Heart right ventricle (tissue), 16 donors: ENCODE results near the gene ZCCHC14. TPM values are rescaled to one million over a fixed set of nuclear protein-coding genes. Genes with fewer than 3 reads are reported as not detected.

Source experiments
- ATAC-seq, 8 donors: fragments of 200-7000 bp; cut with Tn5 transposase; one replicate each; pipeline ENCODE4 v1.9.1; 2020; ENCODE audit warnings: mild to moderate bottlenecking in 8 of 8, moderate library complexity in 8 of 8, moderate number of reproducible peaks in 1 of 8
- DNase-seq, 2 donors: peaks; one replicate each; pipeline ENCODE4 v3.0.0-alpha.2; 2020
- H3K27ac ChIP-seq, 10 donors: fragments of 200-600 bp; sonication (generic) in 2 of 10; one replicate each; pipeline versions ENCODE4 v1.5.0 to v1.8.0; 2020 to 2022; ENCODE audit warnings: mild to moderate bottlenecking in 3 of 10
- H3K27me3 ChIP-seq, 7 donors: fragments of 200-600 bp; one replicate each; pipeline ENCODE4 v1.8.0; 2021 to 2022; ENCODE audit warnings: mild to moderate bottlenecking in 2 of 7
- H3K36me3 ChIP-seq, 9 donors: fragments of 200-600 bp; sonication (generic) in 1 of 9; one replicate each; pipeline versions ENCODE4 v1.5.0 to v1.8.0; 2020 to 2022; ENCODE audit warnings: mild to moderate bottlenecking in 2 of 9
- H3K4me1 ChIP-seq, 9 donors: fragments of 200-600 bp; sonication (generic) in 1 of 9; one replicate each; pipeline versions ENCODE4 v1.5.0 to v1.8.0; 2020 to 2022; ENCODE audit warnings: mild to moderate bottlenecking in 4 of 9
- H3K4me3 ChIP-seq, 10 donors: fragments of 200-600 bp; sonication (generic) in 2 of 10; one replicate each; pipeline versions ENCODE4 v1.5.0 to v1.8.0; 2020 to 2022; ENCODE audit warnings: mild to moderate bottlenecking in 7 of 10, moderate library complexity in 2 of 10
- H3K9me3 ChIP-seq, 11 donors: fragments of 200-600 bp in 10 of 11; sonication (generic) in 2 of 11; one replicate each; pipeline versions ENCODE4 v1.5.0 to v1.8.0; 2013 to 2022; ENCODE audit warnings: mild to moderate bottlenecking in 2 of 11, control low read depth in 1 of 11, moderate library complexity in 1 of 11
- CTCF ChIP-seq, 9 donors: fragments of 200-600 bp; sonication (generic) in 2 of 9; IDR thresholded peaks; one replicate each; pipeline versions ENCODE4 v1.5.0 to v1.8.0; 2021 to 2022; ENCODE audit warnings: antibody characterized with exemption in 9 of 9, mild to moderate bottlenecking in 5 of 9, moderate library complexity in 1 of 9
- WGBS, 2 donors: extraction: QIAGEN DNeasy Blood & Tissue Kit; methylation state at CpG; one replicate each; pipeline ENCODE4 v1.1.7; 2013; ENCODE audit warnings: inconsistent platforms in 1 of 2; 5-methylcytosine and 5-hydroxymethylcytosine counted together
- intact Hi-C, 10 donors: fragments of 100-400 bp; cut with DNase I; formaldehyde crosslinking; loops; one replicate each; pipeline versions ENCODE4 v1.11.1 to v1.14.2; 2022
- polyA plus RNA-seq, 2 donors: library from polyadenylated mRNA; stranded (reverse); fragments of 200-250 nt; gene quantifications; one replicate each; pipeline ENCODE4 v1.2.3, GENCODE V29; 2013
- total RNA-seq, 10 donors: library from RNA; stranded (reverse); fragmentation: NEBNext Ultra II Directional in 3 of 10; extraction: Animal tissue kit (Norgen Biotek cat#: 25700) in 3 of 10; gene quantifications; one replicate each; pipeline versions ENCODE4 v1.2.1 to v1.2.4, GENCODE V29; 2021 to 2023
- donor health status: Arrhythmogenic right ventricular cardiomyopathy.
- donor health status: ischemic (EF 13 %, LVEDD 7.1; RV severe dilation, severe dysfunction).
- donor health status: healthy with polysubstance abuse.
- donor health status: DM: no; HTN: yes; CAD: no.
- donor health status: DM: no; HTN: no; CAD: no.
- donor health status: ischemic (EF 25% LVEDD 6.9; RV normal size, moderate dysfunction).
- donor health status: ischemic (EF 25% LVEDD 5.7; RV mildly dilated, moderate dysfunction).
- donor health status: healthy.
- donor health status: DM: yes; HTN: yes; CAD: no.
- donor health status: Ischemic cardiomyopathy.
- donor health status: ischemic (EF 35%, LVEDD 5.7; RV mildly dilated, moderate dysfunction).
- donor health status: nonischemic (EF 11% LVEDD 7.7; RV severe dilation, severe dysfunction).
- donor health status: DM: yes; HTN: yes; CAD: no.
- donor health status: PGD.
- donor health status: ischemic (EF 29% LVEDD 5.4; RV normal size, mild dysfunction).
- donor health status: nonischemic (EF 23%, LVEDD 6.1; RV moderate dilation, normal function).

The ZCCHC14 gene
- total and polyA plus RNA-seq, 12 donors = 4.5 to 19.3 (median 15.7) TPM

DNA sequence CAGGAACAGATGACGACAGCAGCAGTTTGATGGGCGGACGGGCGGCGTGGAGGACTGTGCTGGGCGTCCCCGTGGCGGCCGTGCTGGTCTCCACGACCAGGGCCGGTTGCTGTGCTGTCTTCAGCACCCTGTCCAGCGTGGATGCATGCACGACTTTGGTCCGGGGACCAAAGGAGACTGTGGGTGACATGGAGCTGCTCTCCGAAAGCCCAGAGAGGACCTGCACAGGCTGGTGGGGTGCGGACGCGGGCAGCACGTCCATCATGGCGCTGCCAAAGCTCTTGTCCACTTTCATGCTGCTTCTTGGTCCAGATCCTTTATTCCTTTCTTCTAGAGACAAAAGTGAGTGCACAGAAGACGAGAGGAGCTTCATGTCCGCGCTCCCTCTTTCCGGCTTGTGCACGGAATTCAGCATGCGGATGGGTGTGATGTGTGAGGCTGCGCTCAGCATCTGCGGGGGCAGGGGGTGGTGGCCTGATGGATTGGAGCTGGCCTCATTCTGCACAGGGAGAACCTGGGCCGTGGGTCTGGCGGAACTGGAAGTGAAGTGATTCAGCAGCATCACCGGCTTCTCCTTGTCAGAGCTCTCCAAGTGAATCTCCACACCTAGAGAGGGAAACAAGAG, 80.3 kb downstream of the ZCCHC14 start:
- H3K27ac ChIP-seq = no peak overlapping the region
- H3K27me3 ChIP-seq = no peaks in the 10 kb centered on the region
- DNase-seq = no peak
- no peak overlapping the region for H3K4me3 ChIP-seq
- TF ChIP-seq CTCF (IDR thresholded peaks at IDR 0.05) = no peak
- intact Hi-C loops = loop anchor here in 5 of 10 donors (10.0 kb wide), 3 partner anchors 132 to 352 kb away; partner anchors contain the start of gene KLHDC4 (in 1 of the 5)
- ATAC-seq = no peak
- peaks cover 0 to 100% (median 73%) of the 10 kb centered on the region in 9 donors for H3K36me3 ChIP-seq
- no peaks in the 10 kb centered on the region for H3K9me3 ChIP-seq
- H3K4me1 ChIP-seq = peaks cover 0 to 10% (median 0%) of the 10 kb centered on the region in 9 donors
- 89 to 93% methylated on average over 31 of the region's 31 CpGs for WGBS, 2 donors

- Histone ChIP-seq H3K36me3 (peaks cover 0 to 100% (median 66%) of the 10 kb centered on the region in 9 donors), H3K4me1 (peaks cover 0 to 18% (median 0%) of the 10 kb centered on the region in 9 donors), H3K27ac (no peak overlapping the region), H3K4me3 (no peak overlapping the region), H3K27me3 (no peaks in the 10 kb centered on the region), H3K9me3 (no peaks in the 10 kb centered on the region)
- no peak for DNase-seq
- intact Hi-C loops = loop anchor here in 5 of 10 donors (10.0 kb wide), 3 partner anchors 133 to 353 kb away; partner anchors contain the start of gene KLHDC4 (in 1 of the 5)
- no peak for TF ChIP-seq CTCF (IDR thresholded peaks at IDR 0.05)
- WGBS, 2 donors = 95% methylated on average over 49 of the region's 49 CpGs
- peak in 1 of 8 donors; percentile 13 for ATAC-seq
Observed at GRCh38 chr16:87411375-87412271, 81.2 kb downstream of the ZCCHC14 start.

DNA sequence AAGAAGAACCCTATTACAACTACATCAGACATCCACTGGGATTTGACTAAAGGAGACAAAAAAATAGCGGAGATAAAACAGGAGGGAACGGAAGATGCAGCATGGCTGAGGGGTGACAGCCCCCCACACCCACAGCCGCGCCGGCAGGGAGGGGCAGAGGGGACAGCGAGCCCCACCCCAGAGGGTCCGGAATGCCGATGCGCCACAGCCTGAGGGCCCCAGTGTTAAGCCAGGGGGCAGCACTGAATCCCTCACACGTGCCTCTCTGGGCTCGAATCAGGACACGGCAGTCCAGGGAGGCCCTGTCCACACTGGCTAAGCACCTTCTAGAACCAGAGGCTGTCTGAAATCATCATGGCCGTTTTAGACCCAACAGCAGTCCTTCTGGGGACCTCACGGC, 81.9 kb downstream of the ZCCHC14 start:
- TF ChIP-seq CTCF (IDR thresholded peaks at IDR 0.05) = peak in 1 of 9 donors; percentile 10
- Histone ChIP-seq H3K27me3 (no peaks in the 10 kb centered on the region), H3K4me3 (no peak overlapping the region), H3K4me1 (peaks cover 0 to 20% (median 0%) of the 10 kb centered on the region in 9 donors), H3K9me3 (no peaks in the 10 kb centered on the region), H3K27ac (no peak overlapping the region), H3K36me3 (peaks cover 0 to 100% (median 59%) of the 10 kb centered on the region in 9 donors)
- 85 to 89% methylated on average over 14 of the region's 14 CpGs for WGBS, 2 donors
- ATAC-seq (no peak), DNase-seq (no peak)
- intact Hi-C loops = loop anchor here in 5 of 10 donors (10.0 kb wide), 3 partner anchors 134 to 354 kb away; partner anchors contain the start of gene KLHDC4 (in 1 of the 5)

DNA sequence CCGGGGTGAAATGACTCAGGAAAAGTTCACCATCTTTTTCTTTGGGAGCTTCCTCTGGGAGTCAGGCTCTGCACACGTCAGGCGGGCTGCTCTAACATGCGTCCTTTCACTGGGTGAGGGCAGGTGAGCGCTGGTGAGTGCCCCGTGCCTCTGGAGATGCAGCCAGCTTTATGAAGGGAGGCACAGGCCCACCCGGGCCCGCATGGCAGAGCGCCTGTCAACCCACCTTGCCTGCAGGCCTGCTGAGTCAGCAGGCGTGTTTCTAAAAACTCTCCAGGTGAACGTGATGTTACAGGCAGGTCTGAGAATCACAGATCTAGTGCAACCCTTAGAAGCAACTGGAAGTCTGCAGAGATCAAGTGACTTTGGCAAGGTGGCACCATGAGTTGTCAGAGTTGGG, 82.3 kb downstream of the ZCCHC14 start:
- H3K27me3 ChIP-seq = no peaks in the 10 kb centered on the region
- 93 to 96% methylated on average over 11 of the region's 11 CpGs for WGBS, 2 donors
- DNase-seq (no peak), ATAC-seq (no peak)
- H3K4me1 ChIP-seq = peaks cover 0 to 20% (median 0%) of the 10 kb centered on the region in 9 donors
- H3K9me3 ChIP-seq = no peaks in the 10 kb centered on the region
- H3K27ac ChIP-seq = no peak overlapping the region
- intact Hi-C loops = loop anchor here in 5 of 10 donors (10.0 kb wide), 3 partner anchors 134 to 354 kb away; partner anchors contain the start of gene KLHDC4 (in 1 of the 5)
- H3K36me3 ChIP-seq = peaks cover 0 to 100% (median 57%) of the 10 kb centered on the region in 9 donors
- H3K4me3 ChIP-seq = no peak overlapping the region
- TF ChIP-seq CTCF (IDR thresholded peaks at IDR 0.05) = no peak
